ENCODE measurements around the gene KAZN.
A peak's percentile ranks its signal among the peaks of the same experiment; 100 is the strongest.

KAZN gene

DNA sequence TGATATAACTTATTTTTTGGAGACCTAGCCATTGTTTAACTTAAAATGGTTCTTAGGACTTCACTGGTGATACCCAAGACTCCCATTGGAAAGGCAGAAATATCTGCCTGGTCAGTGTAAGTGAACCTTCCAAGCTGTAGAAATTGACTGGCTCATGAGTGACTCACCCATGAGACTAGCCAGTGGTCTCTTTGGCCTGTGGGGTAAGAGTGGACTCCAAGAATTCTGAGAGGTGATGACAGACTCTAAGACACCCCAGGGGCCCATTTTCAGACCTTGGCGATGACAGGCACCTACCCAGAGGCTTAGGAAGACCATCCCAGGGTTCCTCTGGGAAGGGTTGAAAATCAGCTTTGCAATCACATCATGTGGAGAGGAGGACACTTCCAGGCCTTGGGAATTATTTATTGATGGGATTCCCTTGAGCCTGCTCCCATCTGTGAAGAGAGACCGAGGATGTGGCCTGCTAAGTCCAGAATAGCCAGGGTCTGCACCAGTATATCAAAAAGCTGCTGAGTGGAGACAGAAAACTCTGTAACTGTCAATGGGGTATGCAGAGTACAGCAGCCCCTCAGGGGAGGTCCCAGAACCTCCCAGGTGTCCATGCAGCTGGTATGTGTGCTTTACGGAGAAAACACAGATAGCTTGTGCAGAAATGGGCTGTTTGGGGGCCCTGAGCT is 78.9 kb downstream of the KAZN start:
- DNase-seq (ENCODE audit: low spot score) = peak; percentile 62

DNA sequence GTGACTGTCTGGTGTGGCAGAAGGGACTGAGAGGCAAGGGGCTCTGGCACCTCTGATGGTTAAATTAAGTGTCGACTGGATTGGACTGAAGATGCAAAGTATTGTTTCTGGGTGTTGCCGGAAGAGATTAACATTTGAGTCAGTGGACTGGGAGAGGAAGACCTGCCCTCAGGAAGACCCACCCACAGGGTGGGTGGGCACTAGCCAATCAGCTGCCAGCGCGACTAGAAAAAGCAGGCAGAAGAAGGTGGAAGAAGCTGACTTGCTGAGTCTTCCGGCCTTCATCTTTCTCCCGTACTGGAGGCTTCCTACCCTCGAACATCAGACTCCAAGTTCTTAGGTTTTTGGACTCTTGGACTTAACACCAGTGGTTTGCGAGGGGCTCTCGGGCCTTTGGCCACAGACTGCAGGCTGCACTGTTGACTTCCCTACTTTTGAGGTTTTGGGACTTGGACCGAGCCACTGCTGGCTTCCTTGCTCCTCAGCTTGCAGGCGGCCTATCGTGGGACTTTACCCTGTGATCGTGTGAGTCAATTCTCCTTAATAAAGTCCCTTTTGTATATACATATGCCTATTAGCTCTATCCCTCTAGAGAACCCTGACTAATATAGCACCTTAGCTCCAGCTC is 79.6 kb downstream of the KAZN start:
- no peak for DNase-seq (ENCODE audit: low spot score)

DNA sequence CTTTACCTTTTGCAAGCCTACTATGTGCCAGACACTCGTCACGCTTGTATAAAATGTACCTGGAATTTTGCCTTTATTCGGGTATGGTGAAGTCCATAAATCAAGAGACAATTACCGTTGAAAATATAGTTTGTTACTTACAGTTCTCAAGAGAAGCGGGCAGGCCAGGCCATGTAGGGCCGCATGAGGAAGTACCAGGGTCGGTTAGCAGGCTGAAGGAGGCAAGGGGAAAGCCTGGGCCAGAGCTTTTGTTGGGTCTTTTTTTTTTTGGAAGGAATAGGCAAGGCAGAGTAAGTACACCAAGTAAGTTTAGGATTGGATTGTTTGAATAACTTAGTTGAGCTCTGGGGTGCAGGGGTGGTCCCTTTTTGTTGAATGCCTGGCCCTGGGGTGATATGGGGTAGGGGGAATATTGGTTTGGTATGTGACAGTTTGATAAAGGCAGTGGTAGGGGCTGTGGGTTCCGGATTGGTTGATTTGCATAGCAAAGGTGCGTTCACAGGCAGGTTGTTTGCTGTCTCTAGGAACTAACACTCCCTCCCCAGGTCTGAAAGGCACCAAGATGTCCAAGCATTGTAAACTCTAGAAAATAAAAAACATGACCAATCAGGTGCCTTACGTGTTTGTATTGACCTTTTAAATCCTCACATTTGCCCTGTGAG is 80.7 kb downstream of the KAZN start:
- DNase-seq (ENCODE audit: low spot score) = no peak

DNA sequence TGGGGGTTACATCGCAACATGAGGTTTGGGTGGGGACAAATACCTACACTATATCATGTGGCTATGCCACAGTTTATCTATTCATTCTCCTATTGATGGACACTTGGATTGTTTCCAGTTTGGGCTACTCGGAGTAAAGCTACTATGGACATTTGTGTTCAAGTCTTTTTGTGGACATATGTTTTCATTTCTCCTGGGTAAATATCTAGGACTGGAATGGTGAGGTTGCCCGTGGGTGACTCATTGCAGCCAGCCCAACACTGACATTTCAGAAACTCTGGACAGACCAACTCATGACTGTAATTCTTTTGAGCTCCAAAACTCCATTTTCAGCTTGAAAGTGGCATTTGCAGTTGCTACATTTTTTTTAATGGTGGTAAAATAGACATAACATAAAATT is 82.7 kb downstream of the KAZN start:
- peak; percentile 54 for DNase-seq (ENCODE audit: low spot score)

DNA sequence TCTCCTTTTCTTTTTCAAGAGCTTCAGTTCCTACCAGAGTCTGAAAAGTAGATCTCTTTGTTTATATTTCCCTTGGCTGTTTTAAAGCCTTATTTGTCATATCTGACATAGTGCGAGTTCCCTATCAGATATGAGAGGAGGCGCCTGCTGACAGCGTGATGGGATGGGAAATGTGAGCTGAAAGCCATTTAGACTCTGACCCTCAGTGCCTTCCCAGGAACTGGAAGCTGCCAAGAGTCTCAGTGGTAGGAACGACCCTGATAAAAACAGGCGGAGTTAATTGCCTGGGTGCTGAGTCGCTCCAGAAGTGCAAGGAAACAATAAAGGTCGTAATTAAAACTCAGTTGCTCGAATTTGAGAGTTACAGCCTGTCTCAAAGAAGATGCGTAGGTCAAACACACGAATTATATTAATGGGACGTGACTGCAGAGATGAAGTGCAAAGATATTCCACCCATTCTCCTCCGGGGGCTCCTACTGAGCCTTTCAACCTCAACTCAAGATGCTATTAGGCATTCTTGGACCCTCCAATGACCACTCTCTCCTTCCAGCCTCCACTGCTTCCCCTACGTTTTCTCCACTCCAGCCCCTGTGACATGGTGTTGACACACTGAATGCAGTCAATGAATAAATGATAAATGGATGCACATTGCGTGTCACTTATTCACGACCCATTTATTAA is 84.6 kb downstream of the KAZN start:
- DNase-seq (ENCODE audit: low spot score) = no peak

DNA sequence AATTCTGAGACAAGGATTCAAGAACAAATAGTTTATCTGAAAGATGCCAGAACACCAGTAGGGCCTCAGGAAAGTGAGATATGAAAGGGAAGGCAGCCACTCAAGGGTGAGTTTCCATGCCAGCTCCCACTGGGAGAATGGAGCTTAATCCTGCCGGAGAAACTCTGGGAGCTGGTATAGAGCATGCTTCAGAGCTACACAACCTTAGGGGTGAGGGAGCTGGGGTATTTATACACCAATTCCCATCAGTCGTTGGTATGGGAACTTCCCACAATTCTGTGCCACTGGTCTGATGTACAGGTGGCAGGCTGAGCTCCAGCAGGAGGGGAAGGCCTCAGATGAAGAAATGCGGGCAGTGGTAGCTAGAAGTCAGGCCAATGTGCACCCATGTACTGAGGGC is 86.6 kb downstream of the KAZN start:
- DNase-seq (ENCODE audit: low spot score) = no peak

DNA sequence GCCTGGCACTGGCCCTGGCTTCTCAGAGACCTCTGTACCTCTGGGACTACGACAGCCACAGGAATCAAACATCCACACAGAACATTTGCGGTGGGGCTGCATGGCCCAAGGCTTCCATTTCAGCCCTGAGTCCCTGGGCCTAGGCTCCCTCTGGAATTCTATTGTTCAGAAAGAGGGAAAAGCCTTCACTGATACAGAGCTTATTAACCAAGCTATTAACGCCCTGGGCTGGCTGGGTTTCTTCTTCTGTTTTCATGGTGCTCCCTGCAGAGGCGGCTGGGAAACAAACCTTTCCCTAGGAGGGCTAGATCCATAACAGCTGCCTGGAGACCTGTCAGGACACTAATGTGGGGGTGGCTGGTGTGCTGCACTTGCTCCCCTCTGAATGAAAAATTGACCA is 88.2 kb downstream of the KAZN start:
- DNase-seq (ENCODE audit: low spot score) = no peak

DNA sequence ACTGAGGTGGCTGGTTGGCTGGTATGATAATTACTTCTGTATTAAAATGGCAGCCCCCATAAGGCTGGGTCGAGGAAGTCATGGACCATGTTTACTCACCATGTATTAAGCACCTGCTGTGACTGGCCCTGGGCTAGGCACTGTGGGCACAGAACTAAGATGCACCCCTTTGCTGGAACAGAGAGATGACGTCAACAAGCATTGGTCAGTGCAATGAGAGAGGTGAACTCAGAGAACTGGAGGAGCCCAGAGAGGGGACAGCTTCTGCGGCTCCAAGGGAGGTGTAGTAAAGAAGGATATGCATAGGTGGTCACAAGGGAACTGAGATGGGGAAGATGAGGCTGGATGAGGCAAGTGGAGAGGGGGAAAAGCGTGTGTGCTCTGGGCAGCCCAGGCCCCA is 88.7 kb downstream of the KAZN start:
- no peak for DNase-seq (ENCODE audit: low spot score)

DNA sequence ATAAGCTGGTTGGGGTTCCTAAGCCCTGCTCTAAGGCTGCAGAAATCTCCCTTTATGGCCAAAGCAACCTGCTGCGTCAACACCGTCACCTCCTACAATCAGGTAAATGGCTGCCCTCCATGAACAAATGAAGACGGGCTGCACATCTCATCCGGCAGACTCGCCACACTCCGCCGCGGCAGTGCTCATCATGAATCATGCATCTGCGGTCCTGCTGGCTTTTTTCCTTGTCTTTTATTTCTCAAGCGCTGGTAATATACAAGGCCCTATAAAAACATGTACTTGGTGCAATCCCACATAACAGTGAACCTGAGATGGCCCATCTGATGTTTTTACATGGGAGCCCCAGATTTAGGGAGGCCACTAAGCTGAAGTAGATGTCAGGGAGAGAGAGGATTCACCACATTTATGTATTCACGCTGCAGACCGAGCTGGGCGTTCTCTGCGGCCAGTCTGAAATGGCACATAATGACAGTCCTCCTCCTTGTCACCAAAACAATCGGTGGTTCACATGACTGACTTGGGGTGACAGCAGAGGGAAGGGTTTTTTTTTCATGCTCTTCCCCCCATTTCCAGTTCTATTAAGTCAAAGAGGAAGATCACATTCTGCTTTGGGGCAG is 91.6 kb downstream of the KAZN start:
- no peak for DNase-seq (ENCODE audit: low spot score)

DNA sequence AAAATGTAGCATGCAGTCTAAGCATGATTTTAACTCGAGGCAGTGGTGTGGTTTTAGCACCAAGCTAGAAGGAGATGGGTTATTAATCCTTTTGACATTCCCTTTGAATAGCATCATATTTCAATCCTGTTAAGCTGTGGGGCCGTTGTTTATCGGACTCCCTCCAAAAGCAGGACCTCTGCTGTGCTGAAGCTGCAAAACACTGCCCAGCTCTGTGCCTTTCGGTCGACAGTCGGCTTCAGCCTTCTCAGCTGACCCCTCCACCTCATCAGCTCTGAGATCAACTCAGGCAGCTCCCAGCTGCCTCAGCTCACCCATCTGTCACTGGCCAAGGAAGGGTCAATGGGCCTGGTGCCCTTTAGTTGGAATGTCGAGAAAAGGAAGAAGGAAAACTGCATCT is 95.5 kb downstream of the KAZN start:
- no peak for DNase-seq (ENCODE audit: low spot score)

DNA sequence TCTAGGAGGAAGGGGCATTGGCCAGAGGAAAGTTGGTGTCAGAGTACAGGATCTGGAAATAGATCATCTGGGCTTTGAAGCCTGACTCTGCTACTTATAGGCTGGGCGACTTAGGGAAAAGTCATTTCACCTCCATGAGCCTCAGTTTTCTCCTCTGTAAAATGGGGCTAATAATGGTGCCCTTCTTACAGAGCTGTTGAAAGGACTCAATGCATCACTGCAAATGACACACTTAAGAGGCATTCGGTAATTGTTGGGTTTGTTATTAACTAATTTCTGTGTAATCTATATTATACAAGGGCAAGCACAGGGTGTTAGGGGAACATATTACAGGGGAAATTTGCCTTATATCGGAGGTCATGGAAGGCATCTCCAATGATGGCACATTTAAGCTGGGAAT is 96.1 kb downstream of the KAZN start:
- DNase-seq (ENCODE audit: low spot score) = no peak

DNA sequence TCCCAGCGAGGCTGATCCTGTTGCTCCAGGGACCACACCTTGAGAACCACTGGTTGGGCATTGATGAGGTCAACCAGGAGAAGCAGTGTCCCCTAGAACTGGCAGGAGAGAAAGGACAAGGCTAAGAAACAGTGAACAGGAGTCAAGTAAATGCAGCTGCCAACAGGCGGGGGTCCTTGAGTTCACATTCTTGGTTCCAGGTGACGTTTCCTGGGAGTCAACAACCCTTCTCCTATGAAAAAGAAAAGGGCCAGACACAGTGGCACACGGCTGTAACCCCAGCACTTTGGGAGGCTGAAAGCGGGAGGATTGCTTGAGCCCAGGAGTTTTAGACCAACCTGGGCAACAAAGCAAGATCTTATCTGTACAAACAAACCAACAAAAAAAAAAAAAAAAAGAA is 98.3 kb downstream of the KAZN start:
- DNase-seq (ENCODE audit: low spot score) = no peak

DNA sequence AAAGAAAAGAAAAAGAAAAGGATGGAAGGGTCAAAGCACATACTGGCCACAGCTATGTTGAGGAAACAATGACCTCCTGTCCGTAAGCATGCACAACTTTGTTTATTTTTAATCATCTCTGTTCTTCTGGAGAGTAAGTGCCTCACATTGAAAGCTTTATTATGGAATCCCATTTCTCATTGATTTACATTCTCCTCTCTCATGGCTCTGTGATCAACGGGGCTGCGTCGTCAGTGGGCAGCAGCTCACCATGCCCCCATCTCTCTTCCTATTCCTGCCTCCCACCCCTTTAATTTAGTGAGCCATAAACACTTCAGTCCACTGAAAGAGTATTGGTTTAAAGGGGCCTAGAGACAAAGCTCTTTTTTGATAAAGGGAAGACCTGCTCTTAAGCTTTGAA is 98.9 kb downstream of the KAZN start:
- no peak for DNase-seq (ENCODE audit: low spot score)

DNA sequence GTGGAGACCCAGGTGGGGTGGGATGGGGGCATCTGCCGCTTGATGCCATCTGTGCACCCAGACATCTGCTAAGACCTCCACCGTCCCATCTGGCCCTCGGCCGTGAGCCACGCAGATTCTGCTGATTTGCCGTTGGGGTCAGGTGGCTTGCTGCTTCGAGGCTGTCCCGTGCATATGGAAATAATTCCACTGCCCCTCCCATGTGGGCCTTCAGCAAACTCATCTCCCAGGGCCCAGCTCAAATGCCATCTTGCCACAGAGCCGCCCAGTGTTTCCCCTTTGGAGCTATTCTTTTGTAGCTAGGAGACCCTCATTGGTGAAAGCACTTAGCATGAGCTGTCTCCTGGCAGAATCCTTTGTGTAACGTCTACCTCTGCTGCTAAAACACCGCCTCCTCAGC is 99.8 kb downstream of the KAZN start:
- no peak for DNase-seq (ENCODE audit: low spot score)

DNA sequence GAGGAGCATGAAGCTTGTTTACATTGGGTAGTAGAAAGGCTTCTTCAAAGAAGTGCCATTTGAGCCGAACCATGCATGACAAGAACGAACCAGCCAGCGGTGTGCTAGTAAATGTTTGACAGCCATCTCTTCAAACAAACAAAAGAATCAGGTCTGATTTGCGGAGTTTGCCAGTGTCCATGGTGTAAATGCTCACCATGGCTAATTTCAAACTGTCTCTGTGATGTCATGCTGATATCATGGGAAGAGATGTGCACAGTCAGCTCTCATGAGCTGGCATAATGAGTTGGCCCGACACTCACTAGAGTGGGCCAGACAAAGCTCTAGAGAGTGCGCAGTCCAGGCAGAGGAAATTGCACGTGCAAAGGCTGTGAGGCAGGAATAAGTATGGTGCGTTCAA is 101.1 kb downstream of the KAZN start:
- no peak for DNase-seq (ENCODE audit: low spot score)

DNA sequence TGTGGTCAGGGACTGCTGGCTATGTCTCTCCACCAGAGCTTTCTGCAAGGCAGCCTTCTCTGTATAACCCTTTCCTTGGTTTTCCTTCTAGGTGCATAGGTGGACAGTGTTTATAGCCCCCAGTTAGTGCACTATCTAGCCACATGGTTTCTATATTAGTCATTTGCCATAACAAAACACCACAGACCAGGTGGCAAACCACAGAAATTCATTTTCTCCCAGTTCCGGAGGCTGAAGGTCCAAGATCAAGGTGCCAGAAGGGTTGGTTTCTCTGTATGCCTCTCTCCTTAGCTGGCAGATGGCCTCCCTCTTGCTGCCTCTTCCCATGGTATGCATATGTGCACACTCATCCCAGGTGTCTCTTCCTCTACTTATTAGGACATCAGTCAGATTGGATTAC is 106.4 kb downstream of the KAZN start:
- no peak for DNase-seq (ENCODE audit: low spot score)

DNA sequence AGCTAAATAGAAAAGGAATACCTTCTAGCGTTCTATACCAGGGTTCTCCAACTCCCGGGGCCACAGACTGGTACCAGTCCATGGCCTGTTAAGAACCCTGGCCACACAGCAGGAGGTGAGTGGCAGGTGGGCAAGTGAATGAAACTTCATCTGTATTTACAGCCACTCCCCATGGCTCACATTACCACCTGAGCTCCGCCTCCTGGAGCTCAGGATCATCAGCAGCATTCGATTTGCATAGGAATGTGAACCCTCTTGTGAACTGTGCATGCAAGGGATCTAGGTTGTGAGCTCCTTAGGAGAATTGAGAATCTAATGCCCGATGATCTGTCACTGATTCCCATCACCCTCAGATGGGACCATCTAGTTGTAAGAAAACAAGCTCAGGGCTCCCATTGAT is 107.3 kb downstream of the KAZN start:
- no peak for DNase-seq (ENCODE audit: low spot score)

DNA sequence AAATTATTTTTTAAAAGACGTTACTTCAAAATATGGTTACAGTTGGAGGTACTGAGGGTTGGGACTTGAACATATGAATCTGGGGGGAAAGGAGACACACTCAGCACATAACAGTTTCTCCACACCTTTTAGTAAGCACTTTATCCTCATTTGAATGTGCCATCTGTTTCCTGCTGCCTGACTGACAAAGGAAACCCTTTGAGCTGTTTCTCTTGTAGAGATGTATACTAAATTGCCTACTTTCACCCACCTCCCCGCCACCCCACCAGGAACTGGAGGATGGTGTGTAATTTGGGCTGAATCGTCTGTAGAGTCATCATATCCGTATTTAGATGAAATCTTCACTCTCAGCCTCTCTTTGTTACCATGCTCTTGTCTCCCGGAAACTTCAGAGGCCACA is 108.1 kb downstream of the KAZN start:
- no peak for DNase-seq (ENCODE audit: low spot score)

DNA sequence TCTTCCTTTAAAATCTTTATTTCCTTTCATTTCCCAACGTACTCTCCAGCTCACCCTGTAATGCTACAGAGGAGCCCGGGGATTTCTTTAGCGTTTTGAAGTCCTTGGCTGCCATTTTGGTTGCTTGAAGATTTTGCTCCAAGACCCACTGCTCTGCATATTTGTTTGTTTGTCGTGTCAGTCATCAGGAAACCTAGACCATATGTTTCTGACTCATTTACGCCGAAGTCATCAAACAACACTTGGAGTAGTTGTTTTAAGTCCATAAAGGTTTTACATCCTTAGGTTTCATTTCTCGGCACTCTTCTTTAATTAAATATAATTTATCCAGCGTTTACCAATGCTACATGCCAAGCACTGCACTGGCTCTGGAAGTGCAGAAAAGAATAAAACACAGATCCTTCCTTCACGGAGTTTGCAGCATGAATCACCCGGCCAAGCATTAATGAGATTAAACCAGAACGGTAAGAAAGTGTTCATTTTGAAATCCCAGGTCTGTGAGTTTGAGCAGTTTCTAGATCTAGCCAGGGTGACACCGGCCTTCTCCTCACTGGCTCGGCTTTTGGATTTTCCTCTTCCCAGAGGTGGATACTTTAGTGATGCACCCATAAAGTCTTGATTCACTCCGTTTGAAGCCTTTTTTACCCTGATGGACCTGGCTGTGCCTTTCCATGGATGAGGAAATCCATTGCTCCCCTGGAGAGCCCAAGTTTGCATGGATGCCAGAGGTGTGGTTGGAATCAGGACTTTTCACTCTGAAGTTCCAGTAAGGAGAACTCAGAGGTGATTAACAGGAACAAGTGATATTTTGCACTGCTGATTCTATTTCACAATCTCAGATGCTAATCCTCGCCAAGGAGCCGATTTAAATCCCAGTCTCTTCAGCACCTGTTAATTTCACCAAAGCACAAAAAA is 109.3 kb downstream of the KAZN start:
- no peak for DNase-seq (ENCODE audit: low spot score)

DNA sequence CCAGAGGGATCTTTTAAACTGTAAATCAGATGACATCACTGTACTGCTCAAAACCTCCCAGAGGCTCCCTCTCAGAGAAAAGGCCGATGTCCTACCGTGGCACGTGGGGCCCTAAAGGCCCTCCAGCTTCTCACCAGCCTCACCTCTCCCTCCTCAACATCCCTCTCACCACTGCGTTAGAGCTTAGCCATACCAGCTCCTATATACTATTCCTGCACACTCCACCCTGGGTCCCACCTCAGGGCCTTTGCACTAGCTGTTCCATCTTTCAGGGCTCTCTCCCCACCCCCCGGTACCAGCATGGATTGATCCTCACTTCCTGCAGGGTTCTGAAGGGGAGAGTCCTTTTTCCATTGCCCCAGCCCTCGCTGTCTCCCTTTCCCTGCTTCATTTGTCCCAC is 111.8 kb downstream of the KAZN start:
- no peak for DNase-seq (ENCODE audit: low spot score)

DNA sequence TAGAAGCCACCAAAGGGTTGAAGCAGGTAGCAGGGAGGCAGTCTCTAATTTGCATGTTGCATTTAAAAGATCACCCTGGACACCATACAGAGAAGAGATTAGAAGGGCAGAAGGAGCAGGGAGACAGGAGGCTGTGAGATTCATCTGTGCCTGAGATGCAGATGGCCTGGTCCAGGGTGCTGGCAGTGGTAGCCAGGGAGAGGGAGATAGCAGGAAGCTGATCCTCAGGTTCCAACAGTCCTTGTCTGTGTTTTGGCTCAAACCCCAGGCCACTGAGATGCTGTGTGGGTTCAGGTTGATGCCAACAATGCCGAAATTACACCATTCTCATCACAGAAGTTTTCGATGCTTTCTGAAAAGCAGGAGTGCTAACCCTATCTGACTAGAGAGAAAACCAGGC is 113.7 kb downstream of the KAZN start:
- DNase-seq (ENCODE audit: low spot score) = no peak

DNA sequence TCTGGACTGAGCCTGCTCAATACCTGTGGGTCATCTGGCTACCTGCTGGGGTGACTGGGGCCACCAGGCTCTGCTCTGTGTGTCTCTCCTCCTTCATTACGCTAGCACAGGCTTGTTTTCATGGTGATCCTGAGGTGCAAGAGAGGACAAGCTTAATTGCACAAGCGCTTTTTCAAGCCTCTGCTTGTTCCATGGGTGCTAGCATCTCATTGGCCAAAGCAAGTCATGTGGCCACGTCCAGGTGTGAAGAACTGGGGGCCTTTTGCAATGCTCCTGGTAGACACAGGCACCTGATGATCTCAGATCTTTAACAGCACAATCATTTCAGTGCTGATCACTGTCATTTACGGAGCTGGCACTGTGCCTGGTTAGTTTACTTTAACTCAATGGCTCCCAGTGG is 114.6 kb downstream of the KAZN start:
- no peak for DNase-seq (ENCODE audit: low spot score)

Measured in AG08395 (cell line).